Testis (tissue), 3 donors: ENCODE results near the gene TC2N. TPM values are rescaled to one million over a fixed set of nuclear protein-coding genes. Genes with fewer than 3 reads are reported as not detected.

Experiments used
- DNase-seq: peaks from one replicate; pipeline ENCODE4 v3.0.0-alpha.2; 2019
- H3K27ac ChIP-seq, 2 donors: fragments of 200-600 bp; sonication (generic); one replicate each; pipeline ENCODE4 v1.5.1; 2019
- H3K27me3 ChIP-seq: fragments of 200-600 bp; sonication (generic); one replicate; pipeline ENCODE4 v1.5.1; 2019
- H3K36me3 ChIP-seq: fragments of 200-600 bp; sonication (generic); one replicate; pipeline ENCODE4 v1.5.1; 2017; ENCODE audit warnings: low read depth; ENCODE audit errors: missing control alignments
- H3K4me1 ChIP-seq: fragments of 200-600 bp; sonication (generic); one replicate; pipeline ENCODE4 v1.5.1; 2019
- H3K4me3 ChIP-seq, 2 donors: fragments of 200-600 bp; sonication (generic); one replicate each; pipeline ENCODE4 v1.5.1; 2017 to 2019
- H3K9me3 ChIP-seq: fragments of 200-600 bp; sonication (generic); one replicate; pipeline ENCODE4 v1.5.1; 2017
- POLR2A ChIP-seq: fragments of 450-650 bp; IDR thresholded peaks from one replicate; pipeline ENCODE4 v1.6.1; 2017; ENCODE audit warnings: antibody characterized with exemption, mild to moderate bottlenecking, moderate library complexity
- WGBS, 2 donors: methylation state at CpG; one replicate each; pipeline ENCODE4 v1.1.5; 2018; 5-methylcytosine and 5-hydroxymethylcytosine counted together
- intact Hi-C: fragments of 100-400 bp; cut with DNase I; formaldehyde crosslinking; loops from one replicate; pipeline ENCODE4 v1.15.1; 2023; ENCODE audit warnings: low total_unique reads
- polyA plus RNA-seq: library from polyadenylated mRNA; stranded (reverse); fragments of 350-450 nt; fragmentation: Illumina TruSeq; extraction: RNeasy Lipid Tissue Mini Kit (QIAGEN cat#74804); gene quantifications from one replicate; pipeline ENCODE4 v1.2.3, GENCODE V29; 2014; ENCODE audit warnings: low read depth, low replicate concordance; ENCODE audit not compliant: insufficient read depth
- total RNA-seq, 2 donors: library from RNA; depleted of rRNA; stranded (reverse); fragments of >200 nt; gene quantifications; one replicate each; pipeline ENCODE4 v1.2.3, GENCODE V29; 2016
- TF ChIP-seq, protein P1 (sequence below), 3 experiments: fragments of 450-650 bp in 2 of 3; fragments of 200-600 bp in 1 of 3; sonication (generic) in 1 of 3; IDR thresholded peaks; one replicate each; pipeline ENCODE4 v1.5.1; 2016 to 2019; ENCODE audit warnings: antibody characterized with exemption in 3 of 3, mild to moderate bottlenecking in 2 of 3, moderate library complexity in 1 of 3

Gene TC2N
- total and polyA plus RNA-seq, 3 donors from 2014 or later, result 17.2 to 24.3 (median 19.6) TPM

DNA sequence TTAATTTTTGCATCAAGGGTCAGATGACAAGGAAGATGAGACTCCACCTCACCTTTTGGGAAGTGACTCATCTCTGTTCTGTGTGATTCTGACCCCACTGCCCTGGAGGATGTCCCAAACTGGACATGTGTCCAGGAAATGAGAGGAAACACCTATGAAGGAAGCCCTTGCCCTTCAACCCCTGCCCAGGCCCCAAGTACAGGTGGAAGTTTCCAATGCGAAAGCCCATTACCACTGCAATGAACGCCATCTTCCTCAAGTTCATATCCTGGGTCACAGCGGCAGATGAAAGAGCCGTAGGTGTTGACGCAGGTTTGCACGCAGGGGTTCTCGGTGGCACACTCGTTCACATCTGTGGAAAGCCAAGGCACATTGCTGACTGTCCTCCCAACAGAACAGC is 19.6 kb upstream of the TC2N start:
- Histone ChIP-seq H3K36me3 (no peaks in the 10 kb centered on the region), H3K27me3 (no peaks in the 10 kb centered on the region), H3K4me3 (no peak overlapping the region), H3K27ac (peak overlapping the region in 1 of 2 donors; percentile 53), H3K9me3 (no peaks in the 10 kb centered on the region), H3K4me1 (peaks cover 44% of the 10 kb centered on the region)
- no peak for DNase-seq
- intact Hi-C loops, result no loop called here
- 93 to 99% methylated on average over 5 to 8 of the region's 8 CpGs for WGBS, 2 donors
- TF ChIP-seq POLR2A, result no peak
- TF ChIP-seq, protein P1, sequence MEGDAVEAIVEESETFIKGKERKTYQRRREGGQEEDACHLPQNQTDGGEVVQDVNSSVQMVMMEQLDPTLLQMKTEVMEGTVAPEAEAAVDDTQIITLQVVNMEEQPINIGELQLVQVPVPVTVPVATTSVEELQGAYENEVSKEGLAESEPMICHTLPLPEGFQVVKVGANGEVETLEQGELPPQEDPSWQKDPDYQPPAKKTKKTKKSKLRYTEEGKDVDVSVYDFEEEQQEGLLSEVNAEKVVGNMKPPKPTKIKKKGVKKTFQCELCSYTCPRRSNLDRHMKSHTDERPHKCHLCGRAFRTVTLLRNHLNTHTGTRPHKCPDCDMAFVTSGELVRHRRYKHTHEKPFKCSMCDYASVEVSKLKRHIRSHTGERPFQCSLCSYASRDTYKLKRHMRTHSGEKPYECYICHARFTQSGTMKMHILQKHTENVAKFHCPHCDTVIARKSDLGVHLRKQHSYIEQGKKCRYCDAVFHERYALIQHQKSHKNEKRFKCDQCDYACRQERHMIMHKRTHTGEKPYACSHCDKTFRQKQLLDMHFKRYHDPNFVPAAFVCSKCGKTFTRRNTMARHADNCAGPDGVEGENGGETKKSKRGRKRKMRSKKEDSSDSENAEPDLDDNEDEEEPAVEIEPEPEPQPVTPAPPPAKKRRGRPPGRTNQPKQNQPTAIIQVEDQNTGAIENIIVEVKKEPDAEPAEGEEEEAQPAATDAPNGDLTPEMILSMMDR (IDR thresholded peaks at IDR 0.05), result no peak

DNA sequence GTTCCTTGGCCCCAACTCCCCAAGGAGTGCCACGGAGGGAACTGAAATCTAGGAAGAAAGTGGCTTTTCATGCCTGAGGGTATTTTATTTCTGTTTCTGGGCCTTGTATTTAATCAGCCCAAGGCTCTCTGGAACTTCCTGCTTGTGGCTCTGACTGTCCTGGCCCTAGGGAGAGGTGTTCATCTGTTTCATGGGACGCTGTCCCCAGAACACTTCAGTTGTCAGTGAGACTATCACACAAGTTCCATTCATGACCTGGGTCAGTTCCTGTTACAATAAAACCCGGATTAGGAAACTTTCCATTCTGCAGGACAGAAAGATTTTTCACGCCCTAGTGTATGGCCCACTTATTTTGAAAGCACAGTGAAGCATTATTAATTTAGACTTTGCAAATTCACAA is 18.5 kb upstream of the TC2N start:
- peak overlapping the region; percentile 12 to 83 for H3K27ac ChIP-seq
- 46 to 59% methylated on average over 4 of the region's 4 CpGs for WGBS, 2 donors
- H3K4me1 ChIP-seq, result peaks cover 41% of the 10 kb centered on the region
- TF ChIP-seq POLR2A, result no peak
- TF ChIP-seq, protein P1 (IDR thresholded peaks at IDR 0.05), result no peak
- H3K4me3 ChIP-seq, result no peak overlapping the region
- no peaks in the 10 kb centered on the region for H3K27me3 ChIP-seq
- no peaks in the 10 kb centered on the region for H3K9me3 ChIP-seq
- no peak for DNase-seq
- intact Hi-C loops, result no loop called here
- H3K36me3 ChIP-seq, result no peaks in the 10 kb centered on the region

DNA sequence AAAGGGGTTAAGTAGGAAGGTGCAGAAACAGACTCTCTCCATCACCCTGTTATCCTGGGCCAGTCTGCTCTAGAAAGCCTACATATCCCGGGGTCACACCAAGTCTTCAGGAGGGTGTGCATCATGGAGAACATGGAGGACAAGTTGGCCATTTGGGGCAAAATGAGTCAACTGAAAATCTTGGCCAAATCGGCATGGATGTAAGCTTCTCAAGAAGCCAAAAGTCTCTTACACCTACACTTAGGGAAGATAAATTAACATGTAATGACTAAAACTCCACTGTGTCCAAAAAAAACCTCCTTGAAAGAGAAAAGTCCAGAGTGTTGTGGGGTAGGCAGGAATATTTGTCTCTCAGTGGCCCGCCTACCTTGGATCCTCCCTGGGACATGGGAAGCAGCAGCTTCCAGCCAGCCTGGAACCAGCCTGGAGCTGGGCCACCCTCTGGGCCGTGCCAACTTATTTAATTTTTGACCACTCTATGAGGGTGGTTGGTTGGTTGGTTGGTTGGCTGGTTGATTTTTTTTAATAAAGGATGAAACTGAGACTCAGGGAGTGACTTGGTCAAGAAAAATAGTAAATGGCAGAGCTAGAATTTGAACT is 17.9 kb upstream of the TC2N start:
- Histone ChIP-seq H3K9me3 (no peaks in the 10 kb centered on the region), H3K36me3 (no peaks in the 10 kb centered on the region), H3K27ac (peak overlapping the region; percentile 12 to 83), H3K4me1 (peaks cover 37% of the 10 kb centered on the region), H3K27me3 (no peaks in the 10 kb centered on the region), H3K4me3 (no peak overlapping the region)
- intact Hi-C loops, result no loop called here
- DNase-seq, result no peak
- WGBS, 2 donors, result 70 to 89% methylated on average over 4 of the region's 4 CpGs
- no peak for TF ChIP-seq POLR2A
- TF ChIP-seq, protein P1 (IDR thresholded peaks at IDR 0.05), result no peak

DNA sequence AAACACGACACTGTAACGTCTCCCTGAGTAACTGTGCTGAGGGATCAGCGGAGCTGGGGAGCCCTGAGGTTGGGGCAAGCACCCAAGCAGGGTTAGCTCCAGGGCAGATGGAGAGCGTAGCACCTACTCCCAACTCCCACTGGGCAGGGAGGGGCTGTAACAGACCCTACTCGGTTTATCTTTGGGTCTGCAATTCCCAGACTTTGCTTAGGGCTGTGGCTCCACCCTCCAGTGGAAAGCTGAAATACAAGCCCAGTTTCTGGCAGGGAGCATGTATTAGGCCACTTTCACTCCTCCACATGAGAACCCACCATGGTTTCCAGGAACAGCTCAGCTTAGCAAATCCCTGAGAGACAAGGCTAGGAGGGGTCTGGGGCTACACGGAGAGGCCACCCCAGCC is 17.3 kb upstream of the TC2N start:
- intact Hi-C loops, result no loop called here
- Histone ChIP-seq H3K4me1 (peaks cover 32% of the 10 kb centered on the region), H3K9me3 (no peaks in the 10 kb centered on the region), H3K27me3 (no peaks in the 10 kb centered on the region), H3K4me3 (no peak overlapping the region), H3K36me3 (no peaks in the 10 kb centered on the region), H3K27ac (peak overlapping the region; percentile 60 to 83)
- WGBS, 2 donors, result 49 to 65% methylated on average over 6 of the region's 6 CpGs
- DNase-seq, result no peak
- TF ChIP-seq, protein P1 (IDR thresholded peaks at IDR 0.05), result no peak
- TF ChIP-seq POLR2A, result no peak

DNA sequence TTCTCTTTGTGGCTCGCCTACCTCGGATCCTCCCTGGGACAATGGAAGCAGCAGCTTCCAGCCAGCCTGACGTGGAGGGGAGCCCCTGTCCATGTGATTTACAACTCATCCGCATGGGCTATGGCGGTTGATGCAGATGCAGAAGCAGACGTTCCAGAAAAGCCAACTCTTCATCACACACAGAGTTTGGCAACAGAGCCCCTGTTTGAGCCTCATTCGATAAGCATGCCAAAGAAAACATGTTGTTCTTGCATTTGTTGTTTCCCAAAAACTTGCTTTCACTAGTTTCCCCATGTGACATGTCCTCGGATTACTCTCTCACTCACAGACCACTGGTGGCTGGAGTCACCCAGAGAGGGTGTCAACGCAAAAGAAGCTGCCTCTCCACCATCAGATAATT is 16.4 kb upstream of the TC2N start:
- peak overlapping the region; percentile 60 to 83 for H3K27ac ChIP-seq
- WGBS, 2 donors, result 59 to 62% methylated on average over 9 of the region's 9 CpGs
- no peak for TF ChIP-seq POLR2A
- TF ChIP-seq, protein P1 (IDR thresholded peaks at IDR 0.05), result no peak

More for the DNA sequence above, 16.4 kb upstream of the TC2N start:
- intact Hi-C loops, result no loop called here
- H3K4me3 ChIP-seq, result no peak overlapping the region
- H3K27me3 ChIP-seq, result no peaks in the 10 kb centered on the region
- peak; percentile 78 for DNase-seq
- peaks cover 22% of the 10 kb centered on the region for H3K4me1 ChIP-seq
- H3K9me3 ChIP-seq, result no peaks in the 10 kb centered on the region
- H3K36me3 ChIP-seq, result no peaks in the 10 kb centered on the region
